WI38 (cell line): ENCODE results near the gene CACHD1.

ENCODE experiments used
- H3K4me3 ChIP-seq: 2 replicates; pipeline ENCODE4 v1.5.1; 2011; ENCODE audit warnings: low read depth, mild to moderate bottlenecking, control low read depth, low read length
- CTCF ChIP-seq: IDR thresholded peaks from 2 replicates; pipeline ENCODE4 v1.5.1; 2012; ENCODE audit warnings: low read depth, mild to moderate bottlenecking, control low read depth, low read length

The CACHD1 gene

GRCh38 chr1:64527786-64528185 is 57.9 kb downstream of the CACHD1 start:
- no peak for TF ChIP-seq CTCF
- H3K4me3 ChIP-seq = no peak overlapping the region

- no peak for TF ChIP-seq CTCF
These were observed 61.2 kb downstream of the CACHD1 start for GRCh38 chr1:64530969-64531692.

GRCh38 chr1:64532646-64533045 is 62.7 kb downstream of the CACHD1 start:
- no peak for TF ChIP-seq CTCF
- H3K4me3 ChIP-seq = no peak overlapping the region

More at GRCh38 chr1:64530969-64531692, 61.2 kb downstream of the CACHD1 start:
- no peak overlapping the region for H3K4me3 ChIP-seq

GRCh38 chr1:64535938-64536835 is 66.3 kb downstream of the CACHD1 start:
- no peak for TF ChIP-seq CTCF
- no peak overlapping the region for H3K4me3 ChIP-seq

GRCh38 chr1:64536836-64537490 is 67.0 kb downstream of the CACHD1 start:
- H3K4me3 ChIP-seq = no peak overlapping the region
- TF ChIP-seq CTCF = no peak

GRCh38 chr1:64537942-64538341 is 68.0 kb downstream of the CACHD1 start:
- H3K4me3 ChIP-seq = no peak overlapping the region
- no peak for TF ChIP-seq CTCF
